Pancreas (tissue), 10 donors: Measurements from ENCODE around the gene AIFM2. TPM values are rescaled to one million over a fixed set of nuclear protein-coding genes. Genes with fewer than 3 reads are reported as not detected.
"Not testable (repeated sequence)": the region's sequence is repeated elsewhere in the genome, so short reads cannot be mapped to it uniquely, and the experiment has no call there.

ENCODE experiments used
- ATAC-seq, 4 donors: fragments of 200-7000 bp; cut with Tn5 transposase; one replicate each; pipeline versions ENCODE4 v1.8.0 to v1.9.1; 2020; ENCODE audit warnings: mild to moderate bottlenecking in 4 of 4, moderate library complexity in 4 of 4
- DNase-seq, 6 donors: peaks; one replicate each; pipeline ENCODE4 v3.0.0-alpha.2; 2020
- FAIRE-seq: peaks from 2 replicates; lab custom pipeline; 2012; peaks lifted over from hg19 to GRCh38; lab: Jason Lieb, UNC
- H3K27ac ChIP-seq, 4 donors: fragments of 200-600 bp; sonication (generic); 1 replicate in 3 of 4; 2 replicates in 1 of 4; pipeline versions ENCODE4 v1.5.0 to v1.8.0; 2020
- H3K27me3 ChIP-seq, 4 donors: fragments of 200-600 bp; one replicate each; pipeline ENCODE4 v1.8.0; 2021
- H3K36me3 ChIP-seq, 3 donors: fragments of 200-600 bp; sonication (generic) in 1 of 3; one replicate each; pipeline versions ENCODE4 v1.5.0 to v1.8.0; 2020 to 2021
- H3K4me1 ChIP-seq, 3 donors: fragments of 200-600 bp; one replicate each; pipeline ENCODE4 v1.8.0; 2021
- H3K4me3 ChIP-seq, 4 donors: fragments of 200-600 bp; sonication (generic) in 2 of 4; one replicate each; pipeline versions ENCODE4 v1.5.0 to v1.8.0; 2020 to 2021
- H3K9me3 ChIP-seq, 4 donors: fragments of 200-600 bp; one replicate each; pipeline ENCODE4 v1.8.0; 2021
- CTCF ChIP-seq, 4 donors: fragments of 200-600 bp; sonication (generic) in 3 of 4; IDR thresholded peaks; one replicate each; pipeline versions ENCODE4 v1.5.0 to v1.8.0; 2021; ENCODE audit warnings: antibody characterized with exemption in 4 of 4
- WGBS, 2 donors: extraction: QIAGEN DNeasy Blood & Tissue Kit; methylation state at CpG; one replicate each; pipeline ENCODE4 v1.1.7; 2013; 5-methylcytosine and 5-hydroxymethylcytosine counted together
- intact Hi-C, 3 donors: fragments of 100-400 bp; cut with DNase I; formaldehyde crosslinking; loops; one replicate each; pipeline versions ENCODE4 v1.11.1 to v1.14.2; 2022
- polyA plus RNA-seq, 2 donors: library from polyadenylated mRNA; stranded (reverse); fragments of 200-250 nt; gene quantifications; one replicate each; pipeline ENCODE4 v1.2.3, GENCODE V29; 2013
- total RNA-seq, 6 donors: library from RNA; stranded (reverse); fragmentation: NEBNext Ultra II Directional in 4 of 6; extraction: Animal tissue kit (Norgen Biotek cat#: 25700) in 4 of 6; gene quantifications; one replicate each; pipeline versions ENCODE4 v1.2.1 to v1.2.4, GENCODE V29; 2021 to 2023
- donor health status: healthy with polysubstance abuse.
- donor health status: DM: no; HTN: no; CAD: no; lungs with moderate emphysema.
- donor health status: DM: no; HTN: no; CAD: no.
- donor health status: control.
- donor health status: control.
- donor health status: Bipolar disorder and iron deficiency.
- donor health status: DM: yes; HTN: yes; CAD: no.
- donor health status: DM: no; HTN: no; CAD: no.
- donor health status: DM: no; HTN: no; CAD: no.
- donor health status: DM: yes; HTN: yes; CAD: no.

Gene AIFM2
- total and polyA plus RNA-seq, 8 donors = 2.0 to 5.0 (median 3.6) TPM

GRCh38 chr10:70087616-70088307 is 44.9 kb downstream of the AIFM2 start:
- DNase-seq = no peak
- Histone ChIP-seq H3K4me3 (no peak overlapping the region), H3K36me3 (peaks cover 0 to 5% (median 0%) of the 10 kb centered on the region in 3 donors), H3K4me1 (no peaks in the 10 kb centered on the region), H3K27me3 (no peaks in the 10 kb centered on the region), H3K9me3 (no peaks in the 10 kb centered on the region), H3K27ac (no peak overlapping the region)
- intact Hi-C loops = no loop called here
- no peak for FAIRE-seq
- TF ChIP-seq CTCF (IDR thresholded peaks at IDR 0.05) = no peak
- ATAC-seq = no peak
- WGBS, 2 donors = 90 to 93% methylated on average over 15 of the region's 15 CpGs

- H3K27ac ChIP-seq = no peak overlapping the region
- TF ChIP-seq CTCF (IDR thresholded peaks at IDR 0.05) = no peak
- 79 to 85% methylated on average over 3 of the region's 3 CpGs for whole genome bisulfite sequencing, 2 donors
- no peak overlapping the region for H3K4me3 ChIP-seq
- ATAC-seq = no peak
- DNase-seq = no peak
- H3K27me3 ChIP-seq = no peaks in the 10 kb centered on the region
- no peaks in the 10 kb centered on the region for H3K4me1 ChIP-seq
- no peak for FAIRE-seq
- H3K36me3 ChIP-seq = no peaks in the 10 kb centered on the region
- intact Hi-C loops = no loop called here
- H3K9me3 ChIP-seq = no peaks in the 10 kb centered on the region
These were observed 46.5 kb downstream of the AIFM2 start for GRCh38 chr10:70085975-70086613.

GRCh38 chr10:70084189-70084588 is 48.4 kb downstream of the AIFM2 start:
- no peak for DNase-seq
- Histone ChIP-seq H3K9me3 (no peaks in the 10 kb centered on the region), H3K27ac (no peak overlapping the region), H3K27me3 (no peaks in the 10 kb centered on the region), H3K36me3 (no peaks in the 10 kb centered on the region), H3K4me3 (no peak overlapping the region), H3K4me1 (no peaks in the 10 kb centered on the region)
- no peak for FAIRE-seq
- no peak for TF ChIP-seq CTCF (IDR thresholded peaks at IDR 0.05)
- no peak for ATAC-seq
- intact Hi-C loops = no loop called here
- WGBS, 2 donors = 90 to 93% methylated on average over 6 of the region's 6 CpGs

DNA sequence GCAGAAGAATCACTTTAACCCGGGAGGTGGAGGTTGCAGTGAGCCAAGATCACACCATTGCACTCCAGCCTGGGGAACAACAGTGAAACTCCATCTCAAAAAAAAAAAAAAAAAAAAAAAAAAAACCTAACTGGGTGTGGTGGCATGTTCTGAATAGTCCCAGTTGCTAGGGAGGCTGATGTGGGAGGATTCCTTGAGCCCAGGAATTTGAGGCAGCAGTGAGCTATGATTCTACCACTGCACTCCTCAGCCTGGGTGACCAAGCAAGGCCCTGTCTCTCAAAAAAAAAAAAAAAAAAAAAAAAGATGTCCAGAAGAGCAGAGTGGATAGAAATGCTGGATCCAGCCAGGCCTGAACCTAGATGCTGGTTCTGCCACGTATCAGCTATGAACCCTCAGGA is 51.8 kb downstream of the AIFM2 start:
- intact Hi-C loops, H3K27ac ChIP-seq, H3K36me3 ChIP-seq, H3K27me3 ChIP-seq, H3K9me3 ChIP-seq, ATAC-seq, FAIRE-seq, H3K4me1 ChIP-seq, H3K4me3 ChIP-seq, DNase-seq: not testable (repeated sequence)
- 90 to 93% methylated on average over 2 of the region's 2 CpGs for WGBS, 2 donors

- Histone ChIP-seq H3K4me3 (no peak overlapping the region), H3K9me3 (no peaks in the 10 kb centered on the region), H3K4me1 (no peaks in the 10 kb centered on the region), H3K36me3 (no peaks in the 10 kb centered on the region), H3K27ac (no peak overlapping the region), H3K27me3 (no peaks in the 10 kb centered on the region)
- intact Hi-C loops = no loop called here
- no peak for ATAC-seq
- TF ChIP-seq CTCF (IDR thresholded peaks at IDR 0.05) = no peak
- no peak for DNase-seq
- WGBS, 2 donors = 88 to 89% methylated on average over 7 of the region's 7 CpGs
- FAIRE-seq = no peak
These were observed 53.7 kb downstream of the AIFM2 start for GRCh38 chr10:70078937-70079336.
